ENCODE measurements around the gene NME4.
"Not testable (repeated sequence)": the region's sequence is repeated elsewhere in the genome, so short reads cannot be mapped to it uniquely, and the experiment has no call there.

The NME4 gene

DNA sequence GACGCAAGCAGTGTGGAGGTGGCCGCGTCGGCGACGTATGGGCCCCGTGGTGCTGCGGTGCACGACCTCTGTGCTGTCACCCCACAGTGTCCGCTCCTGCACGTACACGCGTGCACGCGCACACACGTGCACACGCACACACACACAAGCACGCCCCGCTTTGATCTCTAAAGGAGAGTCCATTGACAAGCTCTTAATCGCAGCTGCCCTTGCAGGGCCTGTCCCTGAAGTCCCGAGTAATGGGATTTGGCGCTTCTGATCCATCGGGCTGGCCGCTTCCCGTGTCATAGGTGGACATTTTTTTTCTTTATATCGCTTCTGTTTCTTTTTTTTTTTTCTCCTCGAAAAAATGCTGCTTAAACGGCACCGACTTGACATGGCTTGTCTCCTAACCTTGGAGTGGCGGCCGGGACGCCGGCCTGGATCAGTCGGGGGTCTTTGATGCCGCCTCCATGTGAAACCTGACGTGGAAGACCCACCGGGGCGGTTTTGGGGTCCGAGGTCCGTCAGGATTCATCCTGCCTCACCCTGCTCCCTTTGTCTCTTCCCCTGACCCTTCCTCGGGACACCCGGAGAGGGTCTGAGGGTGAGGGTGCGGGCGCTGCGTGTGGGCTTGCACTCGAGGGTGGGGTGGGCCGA is 36.2 kb upstream of the NME4 start:
- TF ChIP-seq YY1 (IDR thresholded peaks at IDR 0.05; ENCODE audit: insufficient read depth, insufficient read length) (no peak), SUZ12 (IDR thresholded peaks at IDR 0.05; ENCODE audit: extremely low read depth, insufficient read depth, insufficient read length) (no peak), ZNF274 (IDR thresholded peaks at IDR 0.05; ENCODE audit: low read depth, low read length) (no peak)
- Histone ChIP-seq H3K9me3 (ENCODE audit: insufficient read depth, low read length) (no peaks in the 10 kb centered on the region), H3K36me3 (ENCODE audit: insufficient read depth, insufficient read length, low read length) (peaks cover under 1% of the 10 kb centered on the region), H3K9ac (ENCODE audit: insufficient read length, low read depth) (no peak overlapping the region), H3K4me3 (ENCODE audit: insufficient read length, low read depth) (no peak overlapping the region), H3K27me3 (ENCODE audit: insufficient read depth, insufficient read length) (no peaks in the 10 kb centered on the region), H3K4me1 (ENCODE audit: insufficient read depth, insufficient read length) (peaks cover 20% of the 10 kb centered on the region)
- DNase-seq (ENCODE audit: low read depth, low spot score) = no peak

DNA sequence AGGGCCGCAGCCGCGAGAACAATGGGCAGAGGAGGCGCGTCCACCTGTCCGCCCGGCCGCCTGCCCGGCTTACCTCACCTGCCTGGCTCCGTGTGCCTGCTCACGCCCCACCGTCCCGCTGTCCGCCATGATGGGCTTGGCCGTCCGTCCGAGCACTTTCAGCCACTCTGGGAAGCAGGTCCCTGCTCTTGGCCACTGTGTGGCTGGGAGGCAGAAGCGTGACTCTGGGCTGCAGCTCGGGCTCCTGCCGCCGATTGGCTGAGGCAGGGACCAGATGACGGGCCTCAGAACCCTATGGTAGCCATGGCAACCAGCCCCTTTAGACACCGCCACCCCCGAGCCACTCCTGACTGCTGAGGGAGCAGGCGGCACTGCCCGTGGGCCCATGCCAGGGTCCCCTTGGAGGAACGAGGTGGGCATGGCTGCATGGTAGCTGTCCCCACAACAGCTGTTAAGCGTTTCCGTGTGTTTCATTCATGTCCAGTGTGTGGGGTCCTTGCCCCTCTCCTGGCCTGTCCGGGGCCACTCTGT is 35.6 kb upstream of the NME4 start:
- Histone ChIP-seq H3K9me3 (ENCODE audit: insufficient read depth, low read length) (no peaks in the 10 kb centered on the region), H3K4me3 (ENCODE audit: insufficient read length, low read depth) (no peak overlapping the region), H3K27me3 (ENCODE audit: insufficient read depth, insufficient read length) (no peaks in the 10 kb centered on the region), H3K4me1 (ENCODE audit: insufficient read depth, insufficient read length) (peaks cover 20% of the 10 kb centered on the region), H3K9ac (ENCODE audit: insufficient read length, low read depth) (no peak overlapping the region), H3K36me3 (ENCODE audit: insufficient read depth, insufficient read length, low read length) (peaks cover 7% of the 10 kb centered on the region)
- DNase-seq (ENCODE audit: low read depth, low spot score) = no peak
- no peak for TF ChIP-seq SUZ12 (IDR thresholded peaks at IDR 0.05; ENCODE audit: extremely low read depth, insufficient read depth, insufficient read length)
- no peak for TF ChIP-seq YY1 (IDR thresholded peaks at IDR 0.05; ENCODE audit: insufficient read depth, insufficient read length)
- TF ChIP-seq ZNF274 (IDR thresholded peaks at IDR 0.05; ENCODE audit: low read depth, low read length) = no peak

DNA sequence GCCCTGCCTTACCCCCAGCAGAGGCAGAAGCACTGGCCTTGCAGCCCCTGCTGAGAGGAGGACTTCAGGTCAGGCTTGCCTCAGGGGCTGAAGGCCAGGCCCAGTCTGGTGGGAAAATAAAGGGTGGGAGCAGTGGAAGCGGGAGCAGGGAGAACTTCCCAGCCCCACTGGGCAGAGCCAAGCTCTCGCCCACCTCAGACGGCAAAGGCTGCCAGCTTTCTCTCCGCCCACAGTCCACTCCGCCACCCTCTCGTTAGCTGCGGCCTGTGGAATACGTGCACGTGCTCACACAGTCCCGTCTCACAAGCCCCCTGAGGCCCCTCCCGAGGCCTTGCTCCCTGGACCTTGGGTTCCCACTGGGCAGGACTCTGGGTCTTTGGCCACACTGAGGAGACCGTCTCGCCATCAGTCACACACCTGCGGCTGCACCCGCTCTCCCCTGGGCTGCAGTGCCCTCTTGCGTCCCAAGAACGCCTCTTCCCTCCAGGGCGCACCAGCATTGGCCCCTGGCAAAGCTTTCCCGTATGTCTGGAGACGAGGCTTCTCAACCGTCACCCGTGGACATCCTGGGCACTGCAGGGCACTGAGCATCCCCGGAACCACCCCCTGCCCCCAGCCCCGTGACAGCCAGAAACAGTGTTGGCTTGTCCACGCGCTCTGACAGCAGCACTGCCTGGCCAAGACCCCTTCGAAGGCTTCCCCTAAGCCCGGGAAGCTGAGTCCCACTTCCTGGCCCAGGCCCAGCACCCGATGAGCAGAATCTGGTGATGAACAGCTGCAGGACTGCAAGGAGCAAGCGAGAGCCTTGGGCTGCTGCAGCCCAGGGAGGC is 34.9 kb upstream of the NME4 start:
- H3K4me3 ChIP-seq (ENCODE audit: insufficient read length, low read depth) = no peak overlapping the region
- H3K36me3 ChIP-seq (ENCODE audit: insufficient read depth, insufficient read length, low read length) = peaks cover 14% of the 10 kb centered on the region
- peak overlapping the region; percentile 32 for H3K9ac ChIP-seq (ENCODE audit: insufficient read length, low read depth)
- no peaks in the 10 kb centered on the region for H3K9me3 ChIP-seq (ENCODE audit: insufficient read depth, low read length)
- no peaks in the 10 kb centered on the region for H3K27me3 ChIP-seq (ENCODE audit: insufficient read depth, insufficient read length)
- TF ChIP-seq YY1 (IDR thresholded peaks at IDR 0.05; ENCODE audit: insufficient read depth, insufficient read length) (no peak), SUZ12 (IDR thresholded peaks at IDR 0.05; ENCODE audit: extremely low read depth, insufficient read depth, insufficient read length) (no peak), ZNF274 (IDR thresholded peaks at IDR 0.05; ENCODE audit: low read depth, low read length) (no peak)
- no peak for DNase-seq (ENCODE audit: low read depth, low spot score)
- H3K4me1 ChIP-seq (ENCODE audit: insufficient read depth, insufficient read length) = peaks cover 20% of the 10 kb centered on the region

DNA sequence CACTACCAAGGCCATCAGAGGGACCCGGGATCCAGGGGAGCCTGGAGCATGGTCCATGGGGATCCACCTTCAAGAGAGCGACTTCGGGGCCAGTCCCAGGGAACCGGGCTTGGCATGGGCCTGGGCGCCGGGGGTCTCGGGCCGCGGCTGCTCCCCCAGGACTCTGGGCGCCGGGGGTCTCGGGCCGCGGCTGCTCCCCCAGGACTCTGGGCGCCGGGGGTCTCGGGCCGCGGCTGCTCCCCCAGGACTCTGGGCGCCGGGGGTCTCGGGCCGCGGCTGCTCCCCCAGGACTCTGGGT is 34.3 kb upstream of the NME4 start:
- H3K27me3 ChIP-seq (ENCODE audit: insufficient read depth, insufficient read length); H3K9me3 ChIP-seq (ENCODE audit: insufficient read depth, low read length); H3K4me3 ChIP-seq (ENCODE audit: insufficient read length, low read depth); DNase-seq (ENCODE audit: low read depth, low spot score): not testable (repeated sequence)
- Histone ChIP-seq H3K36me3 (ENCODE audit: insufficient read depth, insufficient read length, low read length) (peaks cover 19% of the 10 kb centered on the region), H3K4me1 (ENCODE audit: insufficient read depth, insufficient read length) (peaks cover 20% of the 10 kb centered on the region), H3K9ac (ENCODE audit: insufficient read length, low read depth) (peak overlapping the region; percentile 32)

DNA sequence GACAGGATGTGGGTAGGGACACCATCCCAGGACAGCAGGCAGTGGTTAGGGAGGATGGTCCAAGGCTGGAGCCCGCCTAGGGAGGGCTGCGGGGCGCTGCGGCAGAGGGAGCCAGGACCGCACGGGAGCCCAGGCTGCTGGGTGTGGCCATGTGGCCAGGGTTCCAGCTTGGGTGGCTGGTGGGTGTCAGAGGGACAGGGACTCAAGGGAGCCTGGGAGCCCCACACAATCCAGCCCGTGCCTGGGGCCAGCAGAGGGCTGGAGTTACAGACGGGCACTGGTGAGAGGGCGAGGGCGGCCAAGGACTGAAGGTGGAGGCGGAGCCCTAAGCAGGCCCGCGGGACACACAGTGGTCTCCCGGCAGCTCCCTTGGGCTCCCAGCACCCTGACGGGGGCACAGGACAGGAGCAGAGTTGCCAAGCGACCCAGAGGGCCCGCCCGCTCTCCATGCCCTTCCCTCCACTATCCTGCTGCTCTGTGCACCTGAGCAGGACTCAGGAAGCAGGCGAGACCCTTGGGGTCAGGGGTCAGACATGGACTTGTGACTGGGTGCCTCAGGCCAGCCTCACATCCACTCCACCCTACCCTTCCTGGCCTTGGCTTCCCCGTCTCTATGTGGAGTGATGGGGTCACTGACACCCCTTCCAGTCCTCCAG is 33.8 kb upstream of the NME4 start:
- no peak for TF ChIP-seq ZNF274 (IDR thresholded peaks at IDR 0.05; ENCODE audit: low read depth, low read length)
- TF ChIP-seq YY1 (IDR thresholded peaks at IDR 0.05; ENCODE audit: insufficient read depth, insufficient read length) = no peak
- no peak for TF ChIP-seq SUZ12 (IDR thresholded peaks at IDR 0.05; ENCODE audit: extremely low read depth, insufficient read depth, insufficient read length)
- Histone ChIP-seq H3K4me3 (ENCODE audit: insufficient read length, low read depth) (no peak overlapping the region), H3K36me3 (ENCODE audit: insufficient read depth, insufficient read length, low read length) (peaks cover 25% of the 10 kb centered on the region), H3K4me1 (ENCODE audit: insufficient read depth, insufficient read length) (peaks cover 20% of the 10 kb centered on the region), H3K9me3 (ENCODE audit: insufficient read depth, low read length) (no peaks in the 10 kb centered on the region), H3K9ac (ENCODE audit: insufficient read length, low read depth) (peak overlapping the region; percentile 10), H3K27me3 (ENCODE audit: insufficient read depth, insufficient read length) (no peaks in the 10 kb centered on the region)
- no peak for DNase-seq (ENCODE audit: low read depth, low spot score)

DNA sequence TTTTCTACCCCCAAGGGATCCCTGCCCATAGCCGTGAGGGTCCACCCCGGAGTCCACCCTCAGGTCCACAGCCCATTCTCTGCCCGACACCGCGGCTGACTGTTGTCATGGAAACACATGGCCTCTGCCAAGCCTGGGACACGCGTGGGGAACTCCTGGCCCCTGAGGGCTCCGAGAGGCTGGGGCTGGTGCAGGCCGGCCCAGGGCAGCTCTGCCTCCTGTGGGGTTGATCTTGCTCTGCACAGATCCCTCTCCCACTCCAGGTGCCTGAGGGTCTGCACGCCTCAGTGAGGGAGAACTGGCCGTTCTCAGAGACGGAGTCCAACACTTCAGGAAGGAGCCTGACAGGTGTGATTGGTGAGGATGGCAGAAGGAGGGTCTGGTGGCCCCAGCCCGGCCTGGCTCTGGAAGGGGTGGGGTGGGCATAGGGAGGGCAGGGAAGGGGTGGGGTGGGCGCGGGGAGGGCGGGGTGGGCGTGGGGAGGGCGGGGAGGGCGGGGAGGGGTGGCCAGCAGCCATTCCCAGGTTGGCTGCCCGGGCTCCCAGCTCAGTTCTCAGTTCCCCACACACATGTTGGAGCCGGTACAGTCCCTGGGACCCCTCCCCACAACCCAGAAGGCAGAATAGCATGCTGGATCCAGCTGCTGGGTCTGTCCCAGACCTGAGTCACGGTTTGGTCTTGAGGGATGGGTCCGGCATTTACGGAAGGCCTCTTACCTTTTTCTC is 33.1 kb upstream of the NME4 start:
- H3K4me1 ChIP-seq (ENCODE audit: insufficient read depth, insufficient read length) = peaks cover 20% of the 10 kb centered on the region
- H3K27me3 ChIP-seq (ENCODE audit: insufficient read depth, insufficient read length) = no peaks in the 10 kb centered on the region

More for the DNA sequence above, 33.1 kb upstream of the NME4 start:
- DNase-seq (ENCODE audit: low read depth, low spot score) = no peak
- no peaks in the 10 kb centered on the region for H3K9me3 ChIP-seq (ENCODE audit: insufficient read depth, low read length)
- TF ChIP-seq ZNF274 (IDR thresholded peaks at IDR 0.05; ENCODE audit: low read depth, low read length) = no peak
- TF ChIP-seq SUZ12 (IDR thresholded peaks at IDR 0.05; ENCODE audit: extremely low read depth, insufficient read depth, insufficient read length) = no peak
- no peak for TF ChIP-seq YY1 (IDR thresholded peaks at IDR 0.05; ENCODE audit: insufficient read depth, insufficient read length)
- peaks cover 32% of the 10 kb centered on the region for H3K36me3 ChIP-seq (ENCODE audit: insufficient read depth, insufficient read length, low read length)
- H3K9ac ChIP-seq (ENCODE audit: insufficient read length, low read depth) = peak overlapping the region; percentile 6
- H3K4me3 ChIP-seq (ENCODE audit: insufficient read length, low read depth) = no peak overlapping the region
